Endothelial cell of umbilical vein (primary cell): Measurements from ENCODE around the gene GAL3ST3. TPM values are rescaled to one million over a fixed set of nuclear protein-coding genes. Genes with fewer than 3 reads are reported as not detected.

Source experiments
- BruUV-seq: library from RNA; stranded (reverse); fragments of 400-500 nt; replicated peaks from 2 replicates; lab custom pipeline; 2021; lab: Mats Ljungman, UMichigan
- CTCF ChIA-PET: fragments of 300-600, 350-600 bp; sonication (Branson Sonifier 250); formaldehyde crosslinking; loops from one replicate; lab custom pipeline; 2021; ENCODE audit warnings: antibody characterized with exemption, inconsistent platforms; lab: Charles Lee
- POLR2A ChIA-PET: fragments of 300-600, 350-600 bp; sonication (Branson Sonifier 250); formaldehyde crosslinking; loops from one replicate; lab custom pipeline; 2021; ENCODE audit warnings: antibody characterized with exemption, inconsistent platforms; lab: Charles Lee
- DNase-seq: peaks from one replicate; pipeline ENCODE4 v3.0.0-alpha.2; 2011; ENCODE audit warnings: low read depth, low spot score
- FAIRE-seq: peaks from 2 replicates; lab custom pipeline; 2011; peaks lifted over from hg19 to GRCh38; lab: Jason Lieb, UNC
- H2AFZ ChIP-seq: 2 replicates; pipeline ENCODE4 v1.6.0; 2012; ENCODE audit warnings: low read depth, low read length, control low read depth, inconsistent platforms
- H3K27ac ChIP-seq: 2 replicates; pipeline ENCODE4 v1.5.1; 2011; ENCODE audit warnings: low read depth, mild to moderate bottlenecking, control low read depth, low read length, moderate library complexity; ENCODE audit not compliant: insufficient read depth
- H3K27me3 ChIP-seq, 2 experiments: 2 replicates each; pipeline versions ENCODE4 v1.6.0 to v1.6.1; 2011; ENCODE audit warnings: low read length in 2 of 2, mixed read lengths in 1 of 2; ENCODE audit not compliant: control insufficient read depth in 2 of 2, insufficient read depth in 2 of 2
- H3K36me3 ChIP-seq, 2 experiments: 2 replicates in 1 of 2; 3 replicates in 1 of 2; pipeline ENCODE4 v1.5.1; 2011; ENCODE audit warnings: low read length in 2 of 2, mild to moderate bottlenecking in 1 of 2, moderate library complexity in 1 of 2; ENCODE audit not compliant: control insufficient read depth in 2 of 2, insufficient read depth in 2 of 2; ENCODE audit errors: extremely low read depth in 1 of 2
- H3K4me1 ChIP-seq: 3 replicates; pipeline ENCODE4 v1.5.1; 2011; ENCODE audit warnings: mild to moderate bottlenecking, low read length; ENCODE audit not compliant: control insufficient read depth, insufficient read depth; ENCODE audit errors: extremely low read depth
- H3K4me2 ChIP-seq: 2 replicates; pipeline ENCODE4 v1.6.1; 2011; ENCODE audit warnings: low read length, control low read depth, mixed read lengths; ENCODE audit not compliant: insufficient read depth
- H3K4me3 ChIP-seq, 3 experiments: fragments of 200-600 bp in 1 of 3; sonication (generic), shearing (Covaris generic) in 1 of 3; replicated peaks in 1 of 3; 2 replicates each; pipeline ENCODE4 v1.5.1; 2011 to 2016; ENCODE audit warnings: control low read depth in 3 of 3, low read length in 3 of 3, mild to moderate bottlenecking in 2 of 3, inconsistent platforms in 1 of 3, low read depth in 1 of 3, moderate library complexity in 1 of 3; ENCODE audit not compliant: insufficient read depth in 1 of 3
- H3K79me2 ChIP-seq: 2 replicates; pipeline ENCODE4 v1.6.0; 2012; ENCODE audit warnings: low read length, inconsistent platforms; ENCODE audit not compliant: control insufficient read depth, insufficient read depth
- H3K9ac ChIP-seq: replicated peaks from 2 replicates; pipeline ENCODE3; 2011; ENCODE audit warnings: low read length, control low read depth; ENCODE audit not compliant: insufficient read depth; ENCODE audit errors: extremely low read depth
- H3K9me1 ChIP-seq: replicated peaks from 3 replicates; pipeline ENCODE4 v1.6.0; 2011; ENCODE audit warnings: mild to moderate bottlenecking, low read length; ENCODE audit not compliant: control insufficient read depth, insufficient read depth; ENCODE audit errors: extremely low read depth
- H3K9me3 ChIP-seq: replicated peaks from 2 replicates; pipeline ENCODE4 v1.5.1; 2012; ENCODE audit warnings: low read length, inconsistent platforms; ENCODE audit not compliant: control insufficient read depth, insufficient read depth
- H4K20me1 ChIP-seq: replicated peaks from 2 replicates; pipeline ENCODE3; 2011; ENCODE audit warnings: mild to moderate bottlenecking, low read length; ENCODE audit not compliant: control insufficient read depth, insufficient read depth; ENCODE audit errors: extremely low read depth
- CTCF ChIP-seq, 2 donors: IDR thresholded peaks; 1 replicate in 1 of 2; 2 replicates in 1 of 2; pipeline ENCODE4 v1.5.1; 2011; ENCODE audit warnings: low read length in 2 of 2, mild to moderate bottlenecking in 2 of 2, moderate library complexity in 2 of 2, control low read depth in 1 of 2, inconsistent platforms in 1 of 2, low read depth in 1 of 2; ENCODE audit not compliant: insufficient read depth in 1 of 2; ENCODE audit errors: extremely low read depth in 1 of 2
- EZH2 ChIP-seq: IDR thresholded peaks from 2 replicates; pipeline ENCODE4 v1.6.1; 2012; ENCODE audit warnings: borderline replicate concordance, low read depth, mild to moderate bottlenecking, moderate library complexity, low read length, inconsistent platforms; ENCODE audit not compliant: severe bottlenecking
- FOS ChIP-seq: IDR thresholded peaks from 2 replicates; pipeline ENCODE4 v1.6.1; 2011; ENCODE audit warnings: mild to moderate bottlenecking, low read length, moderate library complexity, borderline replicate concordance; ENCODE audit not compliant: insufficient read depth
- GATA2 ChIP-seq: IDR thresholded peaks from 2 replicates; pipeline ENCODE4 v1.7.0; 2011; ENCODE audit warnings: low read depth, mild to moderate bottlenecking, moderate library complexity, mixed read lengths, low read length; ENCODE audit not compliant: insufficient read length, insufficient read depth
- JUN ChIP-seq: IDR thresholded peaks from 2 replicates; pipeline ENCODE4 v1.6.1; 2011; ENCODE audit warnings: borderline replicate concordance, low read depth; ENCODE audit not compliant: insufficient read length, insufficient read depth
- MAX ChIP-seq: IDR thresholded peaks from 2 replicates; pipeline ENCODE4 v1.6.1; 2011; ENCODE audit not compliant: insufficient read depth, insufficient read length
- MYC ChIP-seq: IDR thresholded peaks from one replicate; pipeline ENCODE4 v1.6.1; 2011; ENCODE audit warnings: mild to moderate bottlenecking, low read depth, low read length
- POLR2A ChIP-seq: IDR thresholded peaks from 2 replicates; pipeline ENCODE4 v1.6.1; 2012; ENCODE audit warnings: low read depth, mild to moderate bottlenecking, control low read depth, low read length
- POLR2AphosphoS5 ChIP-seq: IDR thresholded peaks from 2 replicates; pipeline ENCODE4 v1.6.1; 2012; ENCODE audit warnings: low read depth, mild to moderate bottlenecking, control low read depth, low read length, moderate library complexity; ENCODE audit not compliant: insufficient read depth
- dilution Hi-C: fragments of 300-500 bp; cut with MboI; formaldehyde crosslinking; loops from one replicate; pipeline ENCODE4 v1.15.0; 2019; ENCODE audit warnings: low sequenced_read_pairs; ENCODE audit not compliant: extremely low pct_ligation_motif_present
- intact Hi-C: fragments of 100-400 bp; cut with micrococcal nuclease; formaldehyde crosslinking; loops from one replicate; pipeline ENCODE4 v1.10.0; 2022
- polyA plus RNA-seq, 4 experiments: library from polyadenylated mRNA; depleted of rRNA in 3 of 4; stranded (reverse) in 3 of 4; unstranded in 1 of 4; fragments of >200 nt; gene quantifications; 2 replicates each; pipeline versions ENCODE4 v1.2.1 to v1.2.3, GENCODE V29; 2011 to 2012; ENCODE audit warnings: missing spikeins in 1 of 4
- total RNA-seq: library from RNA; stranded (reverse); gene quantifications from 2 replicates; pipeline ENCODE4 v1.2.3, GENCODE V29; 2021

GAL3ST3 gene
- total and polyA plus RNA-seq, 2 donors (not counting 3 experiments of a cell fraction or from before 2014, with no cell fraction given), result 0.15 TPM; not detected in 1

GRCh38 chr11:66007201-66007634 lies 41.7 kb downstream of the GAL3ST3 start:
- Histone ChIP-seq H3K9me3 (no peaks in the 10 kb centered on the region), H3K27me3 (peaks cover 2% of the 10 kb centered on the region in 2 experiments), H3K4me2 (no peak overlapping the region), H3K9me1 (no peaks in the 10 kb centered on the region), H3K4me3 (no peak overlapping the region), H4K20me1 (no peaks in the 10 kb centered on the region), H3K9ac (no peak overlapping the region), H3K4me1 (peaks cover 6% of the 10 kb centered on the region), H3K79me2 (peaks cover 15% of the 10 kb centered on the region), H3K27ac (no peak overlapping the region), H2AFZ (no peak overlapping the region), H3K36me3 (peaks cover 0 to 7% of the 10 kb centered on the region in 2 experiments)
- dilution Hi-C loops (no loop called here), intact Hi-C loops (no loop called here)
- ChIA-PET CTCF (interaction anchor here (3.9 kb wide), 1 partner anchor 15 kb away, joined by 37 read pairs; no protein-coding TSS in a partner anchor), POLR2A (no interaction called here)
- TF ChIP-seq POLR2AphosphoS5 (no peak), JUN (no peak), MAX (no peak), MYC (no peak), GATA2 (no peak), CTCF (IDR thresholded peaks at IDR 0.05; ENCODE audit: extremely low read depth in 1 of 2, insufficient read depth in 1 of 2, low read depth in 1 of 2, low read length in 2 of 2) (no peak), EZH2 (no peak), FOS (no peak), POLR2A (no peak)
- FAIRE-seq, result no peak
- BruUV-seq, result no TSS peak
- DNase-seq, result no peak
